B cell (primary cell): ENCODE data around the gene NKX6-2. TPM values are rescaled to one million over a fixed set of nuclear protein-coding genes. Genes with fewer than 3 reads are reported as not detected.

ENCODE experiments used
- ATAC-seq: fragments of 200-7000 bp; cut with Tn5 transposase; one replicate; pipeline ENCODE4 v1.10.0; 2021; ENCODE audit warnings: low read depth, mild to moderate bottlenecking, moderate number of reproducible peaks, moderate library complexity
- CTCF ChIA-PET: fragments of 350-600 bp; sonication (Branson Sonifier 250); formaldehyde crosslinking; loops from one replicate; lab custom pipeline; 2021; ENCODE audit warnings: antibody characterized with exemption, inconsistent platforms; lab: Charles Lee
- POLR2A ChIA-PET: fragments of 350-600 bp; sonication (Branson Sonifier 250); formaldehyde crosslinking; loops from one replicate; lab custom pipeline; 2021; ENCODE audit warnings: antibody characterized with exemption; lab: Charles Lee
- DNase-seq: peaks from one replicate; pipeline ENCODE4 v3.0.0; 2013
- H2AFZ ChIP-seq: 2 replicates; pipeline ENCODE4 v1.6.1; 2012; ENCODE audit warnings: mild to moderate bottlenecking, low read depth, low read length; ENCODE audit not compliant: insufficient read depth, poor library complexity, severe bottlenecking
- H3K27ac ChIP-seq, 2 donors: 1 replicate in 1 of 2; 2 replicates in 1 of 2; pipeline ENCODE4 v1.5.1; 2012 to 2013; ENCODE audit warnings: low read length in 2 of 2, mild to moderate bottlenecking in 2 of 2, moderate library complexity in 1 of 2
- H3K27me3 ChIP-seq, 4 experiments: fragments of 200-600 bp in 1 of 4; sonication (generic) in 1 of 4; replicated peaks in 1 of 4; 1 replicate in 2 of 4; 2 replicates in 2 of 4; pipeline versions ENCODE4 v1.6.1 to v1.7.0; 2013 to 2016; ENCODE audit warnings: low read length in 3 of 4, mild to moderate bottlenecking in 2 of 4, mixed read lengths in 1 of 4, moderate library complexity in 1 of 4; ENCODE audit not compliant: insufficient read depth in 4 of 4, control insufficient read depth in 3 of 4; ENCODE audit errors: control extremely low read depth in 1 of 4
- H3K36me3 ChIP-seq, 2 experiments: replicated peaks in 1 of 2; 1 replicate in 1 of 2; 2 replicates in 1 of 2; pipeline versions ENCODE4 v1.6.1 to v1.7.1; 2013; ENCODE audit warnings: low read length in 1 of 2; ENCODE audit not compliant: insufficient read depth in 2 of 2, control insufficient read depth in 1 of 2; ENCODE audit errors: control extremely low read depth in 1 of 2, extremely low read depth in 1 of 2
- H3K4me1 ChIP-seq, 2 donors: fragments of 200-600 bp in 1 of 2; sonication (generic) in 1 of 2; 1 replicate in 1 of 2; 2 replicates in 1 of 2; pipeline versions ENCODE4 v1.5.1 to v1.6.1; 2013 to 2017; ENCODE audit warnings: low read length in 2 of 2; ENCODE audit not compliant: control insufficient read depth in 2 of 2, insufficient read depth in 2 of 2
- H3K4me2 ChIP-seq: replicated peaks from 2 replicates; pipeline ENCODE3; 2012; ENCODE audit warnings: mild to moderate bottlenecking, low read depth, low read length; ENCODE audit not compliant: poor library complexity, severe bottlenecking
- H3K4me3 ChIP-seq, 5 experiments: fragments of 200-600 bp in 1 of 5; sonication (generic) in 1 of 5; 1 replicate in 3 of 5; 2 replicates in 2 of 5; pipeline versions ENCODE4 v1.5.1 to v1.7.0; 2011 to 2016; ENCODE audit warnings: low read length in 4 of 5, mild to moderate bottlenecking in 4 of 5, low read depth in 2 of 5, control low read depth in 1 of 5, moderate library complexity in 1 of 5; ENCODE audit not compliant: insufficient read depth in 1 of 5; ENCODE audit errors: control extremely low read depth in 1 of 5, extremely low read depth in 1 of 5
- H3K79me2 ChIP-seq: fragments of 200-600 bp; sonication (generic); one replicate; pipeline ENCODE4 v1.6.0; 2016; ENCODE audit warnings: low read length; ENCODE audit not compliant: control insufficient read depth, insufficient read depth
- H3K9ac ChIP-seq: fragments of 200-600 bp; sonication (generic); 2 replicates; pipeline ENCODE4 v1.6.1; 2017; ENCODE audit warnings: mild to moderate bottlenecking, low read length, moderate library complexity
- H3K9me3 ChIP-seq, 3 donors: one replicate each; pipeline versions ENCODE4 v1.6.1 to v1.7.1; 2013; ENCODE audit warnings: low read length in 2 of 3; ENCODE audit not compliant: control insufficient read depth in 2 of 3, insufficient read depth in 1 of 3; ENCODE audit errors: control extremely low read depth in 1 of 3
- H4K20me1 ChIP-seq: 2 replicates; pipeline ENCODE4 v1.6.0; 2012; ENCODE audit warnings: mild to moderate bottlenecking, low read length; ENCODE audit not compliant: insufficient read depth, control insufficient read depth, poor library complexity, severe bottlenecking
- H3K27ac Mint-ChIP-seq: one replicate; pipeline ENCODE4 v1.8.0; 2021; ENCODE audit warnings: mixed read lengths
- H3K27me3 Mint-ChIP-seq: one replicate; pipeline ENCODE4 v1.8.0; 2021; ENCODE audit warnings: mixed read lengths
- H3K4me1 Mint-ChIP-seq: one replicate; pipeline ENCODE4 v1.8.0; 2021; ENCODE audit warnings: mixed read lengths
- H3K4me3 Mint-ChIP-seq: one replicate; pipeline ENCODE4 v1.8.0; 2021; ENCODE audit warnings: mixed read lengths
- H3K9me3 Mint-ChIP-seq: one replicate; pipeline ENCODE4 v1.8.0; 2022; ENCODE audit warnings: mixed read lengths; ENCODE audit not compliant: insufficient read depth
- CTCF ChIP-seq: fragments of 200-600 bp; IDR thresholded peaks from one replicate; pipeline ENCODE4 v1.8.0; 2022; ENCODE audit warnings: antibody characterized with exemption, mild to moderate bottlenecking
- EZH2 ChIP-seq: IDR thresholded peaks from 2 replicates; pipeline ENCODE4 v1.6.1; 2012; ENCODE audit warnings: borderline replicate concordance, low read depth, mild to moderate bottlenecking, moderate library complexity, low read length; ENCODE audit not compliant: insufficient read depth, poor library complexity, severe bottlenecking
- WGBS: methylation state at CpG from one replicate; pipeline ENCODE4 v1.1.5; 2013; ENCODE audit warnings: missing lambda C conversion rate; ENCODE audit not compliant: insufficient coverage; 5-methylcytosine and 5-hydroxymethylcytosine counted together
- intact Hi-C: fragments of 100-400 bp; cut with micrococcal nuclease; formaldehyde crosslinking; loops from one replicate; pipeline ENCODE4 v1.10.0; 2022
- polyA plus RNA-seq: library from polyadenylated mRNA; depleted of rRNA; stranded (reverse); fragments of >200 nt; gene quantifications from 2 replicates; pipeline ENCODE4 v1.2.3, GENCODE V29; 2012
- total RNA-seq, 2 donors: library from RNA; stranded (reverse); fragments of 120-200 nt in 1 of 2; gene quantifications; 1 replicate in 1 of 2; 2 replicates in 1 of 2; pipeline versions ENCODE4 v1.2.3 to v1.2.4, GENCODE V29; 2013 to 2022

NKX6-2 gene
- total and polyA plus RNA-seq, 2 donors (not counting 1 experiment from before 2014, with no cell fraction given): not detected

- H3K9me3 ChIP-seq: peaks cover 0 to 9% (median 3%) of the 10 kb centered on the region in 3 donors
- no peak overlapping the region for H3K4me2 ChIP-seq
- no peak overlapping the region for H3K27ac ChIP-seq
- Mint-ChIP-seq H3K9me3 (no peaks in the 10 kb centered on the region), H3K27ac (no peak overlapping the region), H3K27me3 (peaks cover 6% of the 10 kb centered on the region), H3K4me3 (no peak overlapping the region), H3K4me1 (no peaks in the 10 kb centered on the region)
- no peak overlapping the region for H2AFZ ChIP-seq
- no peak for DNase-seq
- CTCF ChIA-PET: no interaction called here
- ATAC-seq: no peak
- no peaks in the 10 kb centered on the region for H3K4me1 ChIP-seq
- WGBS: 91% methylated on average over 6 of the region's 11 CpGs
- H3K79me2 ChIP-seq: no peaks in the 10 kb centered on the region
- no peak overlapping the region for H3K9ac ChIP-seq
- no peak for TF ChIP-seq CTCF
- no peak overlapping the region for H3K4me3 ChIP-seq
- H3K27me3 ChIP-seq: no peaks in the 10 kb centered on the region
- POLR2A ChIA-PET: no interaction called here
- H3K36me3 ChIP-seq: no peaks in the 10 kb centered on the region
- intact Hi-C loops: no loop called here
- no peaks in the 10 kb centered on the region for H4K20me1 ChIP-seq
Observed at GRCh38 chr10:132799865-132800264, 13.9 kb upstream of the NKX6-2 start.

- DNase-seq (no peak), ATAC-seq (no peak)
- H3K36me3 ChIP-seq: no peaks in the 10 kb centered on the region
- no peak overlapping the region for H3K27ac Mint-ChIP-seq
- H3K9me3 ChIP-seq: peaks cover 0 to 9% (median 3%) of the 10 kb centered on the region in 3 donors
- ChIA-PET CTCF (no interaction called here), POLR2A (no interaction called here)
- no peaks in the 10 kb centered on the region for H3K4me1 Mint-ChIP-seq
- H3K9ac ChIP-seq: no peak overlapping the region
- H3K27me3 ChIP-seq: no peaks in the 10 kb centered on the region
- peaks cover 3% of the 10 kb centered on the region for H3K27me3 Mint-ChIP-seq
- H3K4me3 ChIP-seq: no peak overlapping the region
- intact Hi-C loops: no loop called here
- no peaks in the 10 kb centered on the region for H3K4me1 ChIP-seq
- no peaks in the 10 kb centered on the region for H3K79me2 ChIP-seq
- 92% methylated on average over 2 of the region's 15 CpGs for WGBS
- TF ChIP-seq EZH2 (no peak), CTCF (no peak)
- H2AFZ ChIP-seq: no peak overlapping the region
- H3K4me2 ChIP-seq: no peak overlapping the region
- no peaks in the 10 kb centered on the region for H4K20me1 ChIP-seq
- no peak overlapping the region for H3K27ac ChIP-seq
- no peaks in the 10 kb centered on the region for H3K9me3 Mint-ChIP-seq
- no peak overlapping the region for H3K4me3 Mint-ChIP-seq
Observed at GRCh38 chr10:132798876-132799275, 12.9 kb upstream of the NKX6-2 start.
